ENCODE results near the gene MCMBP. TPM values are rescaled to one million over a fixed set of nuclear protein-coding genes. Genes with fewer than 3 reads are reported as not detected.

Gene MCMBP
- total and polyA plus RNA-seq, 2 donors (not counting 1 experiment from before 2014, with no cell fraction given): 40.6 to 63.4 TPM

DNA sequence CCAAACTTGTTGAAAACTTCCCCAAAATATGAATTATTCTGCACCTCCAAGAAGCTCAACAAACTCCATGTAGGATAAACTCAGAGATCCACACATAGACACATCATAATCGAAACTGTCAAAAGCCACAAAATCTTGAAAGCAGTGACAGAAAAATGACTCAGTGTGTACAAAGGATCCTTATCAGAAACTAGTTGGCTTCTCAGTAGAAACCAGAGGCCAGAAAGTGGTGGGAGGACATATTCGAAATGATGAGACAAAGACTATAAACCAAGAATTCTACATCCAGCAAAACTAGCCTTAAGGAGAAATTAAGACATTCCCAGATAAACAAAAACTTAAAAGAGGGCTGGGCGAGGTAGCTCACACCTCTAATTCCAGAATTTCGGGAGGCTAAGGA, 38.5 kb downstream of the MCMBP start:
- Histone ChIP-seq H3K36me3 (ENCODE audit: control insufficient read depth, insufficient read depth, low read length) (peaks cover 8% of the 10 kb centered on the region), H3K4me3 (replicated peaks in 1 of 4; ENCODE audit: control extremely low read depth in 1 of 4, insufficient read depth in 1 of 4, low read depth in 3 of 4, low read length in 4 of 4) (no peak overlapping the region), H3K4me2 (ENCODE audit: extremely low read depth, insufficient read depth, low read length) (no peak overlapping the region), H3K4me1 (ENCODE audit: control insufficient read depth, extremely low read depth, insufficient read depth, low read length) (no peaks in the 10 kb centered on the region), H3K27ac (ENCODE audit: insufficient read depth, low read length) (no peak overlapping the region), H3K27me3 (ENCODE audit: control insufficient read depth, insufficient read depth, low read length) (no peaks in the 10 kb centered on the region), H4K20me1 (ENCODE audit: control insufficient read depth, extremely low read depth, insufficient read depth, low read length) (no peaks in the 10 kb centered on the region), H3K9me3 (ENCODE audit: control insufficient read depth, insufficient read depth, low read depth, low read length) (no peaks in the 10 kb centered on the region), H3K9ac (ENCODE audit: insufficient read depth, low read length) (no peak overlapping the region), H2AFZ (ENCODE audit: low read length) (no peak overlapping the region), H3K79me2 (ENCODE audit: control insufficient read depth, insufficient read depth, low read length) (no peaks in the 10 kb centered on the region)
- TF ChIP-seq EZH2 (IDR thresholded peaks at IDR 0.05; ENCODE audit: low read length, missing control alignments): no peak
- peak in 1 of 2 donors; percentile 11 for DNase-seq (ENCODE audit: low read depth in 2 of 2)

- no peak overlapping the region for H3K4me3 ChIP-seq (replicated peaks in 1 of 4; ENCODE audit: control extremely low read depth in 1 of 4, insufficient read depth in 1 of 4, low read depth in 3 of 4, low read length in 4 of 4)
- no peak for DNase-seq (ENCODE audit: low read depth in 2 of 2)
- H3K36me3 ChIP-seq (ENCODE audit: control insufficient read depth, insufficient read depth, low read length): peaks cover 6% of the 10 kb centered on the region
- H3K79me2 ChIP-seq (ENCODE audit: control insufficient read depth, insufficient read depth, low read length): no peaks in the 10 kb centered on the region
- H3K27me3 ChIP-seq (ENCODE audit: control insufficient read depth, insufficient read depth, low read length): no peaks in the 10 kb centered on the region
- no peak for TF ChIP-seq CTCF (conservative IDR thresholded peaks at IDR 0.05 in 1 of 2, IDR thresholded peaks at IDR 0.05 in 1 of 2; ENCODE audit: low read depth in 1 of 2, low read length in 2 of 2)
- no peak for TF ChIP-seq EZH2 (IDR thresholded peaks at IDR 0.05; ENCODE audit: low read length, missing control alignments)
- H3K27ac ChIP-seq (ENCODE audit: insufficient read depth, low read length): no peak overlapping the region
- no peaks in the 10 kb centered on the region for H3K9me3 ChIP-seq (ENCODE audit: control insufficient read depth, insufficient read depth, low read depth, low read length)
- H3K4me2 ChIP-seq (ENCODE audit: extremely low read depth, insufficient read depth, low read length): no peak overlapping the region
- no peak overlapping the region for H3K9ac ChIP-seq (ENCODE audit: insufficient read depth, low read length)
- H4K20me1 ChIP-seq (ENCODE audit: control insufficient read depth, extremely low read depth, insufficient read depth, low read length): no peaks in the 10 kb centered on the region
- H3K4me1 ChIP-seq (ENCODE audit: control insufficient read depth, extremely low read depth, insufficient read depth, low read length): no peaks in the 10 kb centered on the region
- H2AFZ ChIP-seq (ENCODE audit: low read length): no peak overlapping the region
Measured at GRCh38 chr10:119832951-119833350, 39.7 kb downstream of the MCMBP start.

GRCh38 chr10:119831656-119832055, 41.0 kb downstream of the MCMBP start:
- TF ChIP-seq CTCF (conservative IDR thresholded peaks at IDR 0.05 in 1 of 2, IDR thresholded peaks at IDR 0.05 in 1 of 2; ENCODE audit: low read depth in 1 of 2, low read length in 2 of 2) (no peak), EZH2 (IDR thresholded peaks at IDR 0.05; ENCODE audit: low read length, missing control alignments) (no peak)
- Histone ChIP-seq H2AFZ (ENCODE audit: low read length) (no peak overlapping the region), H3K79me2 (ENCODE audit: control insufficient read depth, insufficient read depth, low read length) (no peaks in the 10 kb centered on the region), H3K9me3 (ENCODE audit: control insufficient read depth, insufficient read depth, low read depth, low read length) (no peaks in the 10 kb centered on the region), H4K20me1 (ENCODE audit: control insufficient read depth, extremely low read depth, insufficient read depth, low read length) (no peaks in the 10 kb centered on the region), H3K36me3 (ENCODE audit: control insufficient read depth, insufficient read depth, low read length) (peaks cover 4% of the 10 kb centered on the region), H3K27ac (ENCODE audit: insufficient read depth, low read length) (no peak overlapping the region), H3K9ac (ENCODE audit: insufficient read depth, low read length) (no peak overlapping the region), H3K4me2 (ENCODE audit: extremely low read depth, insufficient read depth, low read length) (no peak overlapping the region), H3K27me3 (ENCODE audit: control insufficient read depth, insufficient read depth, low read length) (no peaks in the 10 kb centered on the region), H3K4me1 (ENCODE audit: control insufficient read depth, extremely low read depth, insufficient read depth, low read length) (no peaks in the 10 kb centered on the region), H3K4me3 (replicated peaks in 1 of 4; ENCODE audit: control extremely low read depth in 1 of 4, insufficient read depth in 1 of 4, low read depth in 3 of 4, low read length in 4 of 4) (no peak overlapping the region)
- no peak for DNase-seq (ENCODE audit: low read depth in 2 of 2)

Data from fibroblast of lung (primary cell).